HG03575 (cell line): ENCODE measurements around the gene SHC1.

Experiments used
- ATAC-seq: cut with Tn5 transposase; IDR thresholded peaks from one replicate; pipeline ENCODE4 v1.9.1; 2021; ENCODE audit not compliant: unreplicated experiment, insufficient number of reproducible peaks, low FRiP score; ENCODE audit errors: extremely low read depth

SHC1 gene

GRCh38 chr1:154923695-154924094, 46.9 kb downstream of the SHC1 start:
- ATAC-seq: no peak

GRCh38 chr1:154913273-154913672, 57.3 kb downstream of the SHC1 start:
- ATAC-seq: no peak

GRCh38 chr1:154912755-154913154, 57.8 kb downstream of the SHC1 start:
- no peak for ATAC-seq
